ENCODE data around the gene TERT. TPM values are rescaled to one million over a fixed set of nuclear protein-coding genes. Genes with fewer than 3 reads are reported as not detected.

The TERT gene
- total RNA-seq, 3 donors from 2014 or later (not counting 1 experiment from before 2014, with no cell fraction given), result not detected

- Mint-ChIP-seq H3K27ac (no peak overlapping the region), H3K36me3 (no peaks in the 10 kb centered on the region), H3K4me1 (no peaks in the 10 kb centered on the region), H3K27me3 (ENCODE audit: low read depth in 2 of 2) (peaks cover 4 to 8% of the 10 kb centered on the region in 2 donors), H3K9me3 (no peaks in the 10 kb centered on the region), H3K4me3 (no peak overlapping the region)
- Histone ChIP-seq H3K4me1 (ENCODE audit: control insufficient read depth, insufficient read depth, low read length) (no peaks in the 10 kb centered on the region), H3K27ac (ENCODE audit: low read length) (no peak overlapping the region), H3K4me3 (ENCODE audit: low read length) (no peak overlapping the region), H3K9me3 (ENCODE audit: control insufficient read depth, insufficient read depth, low read length) (no peaks in the 10 kb centered on the region), H3K36me3 (ENCODE audit: control insufficient read depth, insufficient read depth, low read length) (no peaks in the 10 kb centered on the region), H3K27me3 (ENCODE audit: control insufficient read depth, insufficient read depth, low read length) (no peaks in the 10 kb centered on the region)
- no peak for TF ChIP-seq CTCF (IDR thresholded peaks at IDR 0.05)
- ATAC-seq (peak in 1 of 3 donors; percentile 15), DNase-seq (no peak)
- intact Hi-C loops (cut with micrococcal nuclease), result no loop called here
- WGBS (ENCODE audit: insufficient coverage), result 89% methylated on average over 49 of the region's 49 CpGs
These were observed 88.1 kb downstream of the TERT start for GRCh38 chr5:1206521-1207412.

DNA sequence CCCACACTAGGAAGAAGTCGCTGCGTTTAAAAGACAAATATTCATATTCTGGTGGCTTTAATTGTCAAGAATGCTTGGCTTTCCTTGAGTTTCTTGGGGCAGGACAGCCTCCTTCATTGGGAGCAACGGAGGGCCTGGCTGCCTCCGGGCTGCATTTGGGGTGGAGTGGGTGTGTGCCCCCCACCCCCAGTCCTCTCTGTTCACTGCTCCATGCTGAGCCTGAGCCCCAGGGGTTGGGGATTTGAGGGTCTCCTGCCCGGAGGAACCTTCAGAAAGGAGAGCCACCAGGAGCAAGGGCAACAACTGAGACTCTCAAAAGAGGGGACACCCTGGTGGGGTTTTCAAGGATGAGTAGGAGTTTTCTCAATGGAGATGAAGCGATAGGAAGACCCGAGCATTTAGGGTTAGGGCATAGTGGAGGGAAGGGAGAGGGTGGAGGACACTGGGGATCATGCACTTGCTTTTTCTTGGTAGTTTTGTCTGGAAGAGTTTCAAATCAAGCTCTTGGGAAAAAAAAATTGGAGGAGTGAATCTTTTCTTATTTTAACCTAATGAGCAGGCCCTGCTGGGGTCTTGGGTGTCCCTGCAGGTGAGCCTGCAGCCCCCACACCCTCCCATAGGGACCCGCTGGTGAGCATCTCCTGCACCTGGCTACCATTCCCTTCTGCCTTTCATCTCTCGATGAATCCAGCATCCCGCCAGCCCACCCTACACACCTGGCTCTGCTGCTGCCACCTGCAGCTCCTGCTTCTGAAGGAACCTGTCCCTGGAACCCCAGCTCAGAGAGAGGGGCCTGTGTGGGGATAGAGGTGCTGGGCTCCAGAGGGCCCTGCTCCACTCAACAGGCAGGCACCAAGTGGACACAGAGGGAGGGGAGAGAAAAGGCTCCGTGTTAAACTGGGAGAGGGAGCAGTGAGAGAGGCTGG is 89.3 kb downstream of the TERT start:
- Mint-ChIP-seq H3K4me3 (no peak overlapping the region), H3K36me3 (no peaks in the 10 kb centered on the region), H3K27ac (no peak overlapping the region), H3K9me3 (no peaks in the 10 kb centered on the region), H3K4me1 (no peaks in the 10 kb centered on the region), H3K27me3 (ENCODE audit: low read depth in 2 of 2) (peaks cover 4 to 8% of the 10 kb centered on the region in 2 donors)
- no peak for DNase-seq
- Histone ChIP-seq H3K27ac (ENCODE audit: low read length) (no peak overlapping the region), H3K36me3 (ENCODE audit: control insufficient read depth, insufficient read depth, low read length) (no peaks in the 10 kb centered on the region), H3K9me3 (ENCODE audit: control insufficient read depth, insufficient read depth, low read length) (no peaks in the 10 kb centered on the region), H3K4me1 (ENCODE audit: control insufficient read depth, insufficient read depth, low read length) (no peaks in the 10 kb centered on the region), H3K4me3 (ENCODE audit: low read length) (no peak overlapping the region), H3K27me3 (ENCODE audit: control insufficient read depth, insufficient read depth, low read length) (no peaks in the 10 kb centered on the region)
- WGBS (ENCODE audit: insufficient coverage), result 75% methylated on average over 10 of the region's 11 CpGs
- no peak for ATAC-seq
- no peak for TF ChIP-seq CTCF (IDR thresholded peaks at IDR 0.05)
- intact Hi-C loops (cut with micrococcal nuclease), result no loop called here

GRCh38 chr5:1204693-1205242 is 90.1 kb downstream of the TERT start:
- Mint-ChIP-seq H3K36me3 (no peaks in the 10 kb centered on the region), H3K4me1 (no peaks in the 10 kb centered on the region), H3K27me3 (ENCODE audit: low read depth in 2 of 2) (peaks cover 4 to 8% of the 10 kb centered on the region in 2 donors), H3K27ac (no peak overlapping the region), H3K4me3 (no peak overlapping the region), H3K9me3 (no peaks in the 10 kb centered on the region)
- intact Hi-C loops (cut with micrococcal nuclease), result no loop called here
- Histone ChIP-seq H3K4me1 (ENCODE audit: control insufficient read depth, insufficient read depth, low read length) (no peaks in the 10 kb centered on the region), H3K36me3 (ENCODE audit: control insufficient read depth, insufficient read depth, low read length) (no peaks in the 10 kb centered on the region), H3K27ac (ENCODE audit: low read length) (no peak overlapping the region), H3K27me3 (ENCODE audit: control insufficient read depth, insufficient read depth, low read length) (no peaks in the 10 kb centered on the region), H3K9me3 (ENCODE audit: control insufficient read depth, insufficient read depth, low read length) (no peaks in the 10 kb centered on the region), H3K4me3 (ENCODE audit: low read length) (no peak overlapping the region)
- DNase-seq, result no peak
- 41% methylated on average over 18 of the region's 18 CpGs for WGBS (ENCODE audit: insufficient coverage)
- ATAC-seq, result no peak
- no peak for TF ChIP-seq CTCF (IDR thresholded peaks at IDR 0.05)
